IPS-18c (cell line): ENCODE measurements around the gene WEE1.

ENCODE experiments used
- H3K4me3 ChIP-seq: 2 replicates; pipeline ENCODE4 v1.7.0; 2013; ENCODE audit warnings: low read depth, mild to moderate bottlenecking, low read length, moderate library complexity; ENCODE audit not compliant: insufficient read depth
- H3K9me3 ChIP-seq: one replicate; pipeline ENCODE4 v1.6.1; 2013; ENCODE audit warnings: mild to moderate bottlenecking, low read length, moderate library complexity; ENCODE audit not compliant: control insufficient read depth, insufficient read depth

The WEE1 gene

DNA sequence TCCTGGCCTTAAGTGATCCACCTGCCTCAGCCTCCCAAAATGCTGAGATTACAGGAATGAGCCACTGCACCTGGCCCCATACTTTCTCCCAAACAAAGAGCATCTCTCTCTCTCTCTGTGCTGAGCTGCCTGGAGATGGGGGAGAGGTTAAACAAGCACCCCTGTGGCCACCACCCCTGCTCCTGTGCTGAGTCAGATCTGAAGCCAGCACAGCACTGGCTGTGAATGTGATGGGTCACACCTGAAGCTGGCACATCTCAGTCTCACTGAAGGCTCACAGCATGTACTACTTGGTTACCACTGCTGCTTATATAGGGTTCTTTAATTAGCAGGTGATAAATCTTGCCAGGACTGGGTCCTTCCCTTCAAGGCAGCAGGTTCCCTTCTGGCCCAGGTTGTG, 10.8 kb upstream of the WEE1 start:
- peaks cover 4% of the 10 kb centered on the region for H3K9me3 ChIP-seq

GRCh38 chr11:9563196-9563730, 10.2 kb upstream of the WEE1 start:
- Histone ChIP-seq H3K9me3 (peaks cover 4% of the 10 kb centered on the region), H3K4me3 (no peak overlapping the region)

More for the DNA sequence above, 10.8 kb upstream of the WEE1 start:
- no peak overlapping the region for H3K4me3 ChIP-seq

GRCh38 chr11:9565822-9566560, 7.5 kb upstream of the WEE1 start:
- H3K4me3 ChIP-seq, result no peak overlapping the region
- H3K9me3 ChIP-seq, result peaks cover under 1% of the 10 kb centered on the region

DNA sequence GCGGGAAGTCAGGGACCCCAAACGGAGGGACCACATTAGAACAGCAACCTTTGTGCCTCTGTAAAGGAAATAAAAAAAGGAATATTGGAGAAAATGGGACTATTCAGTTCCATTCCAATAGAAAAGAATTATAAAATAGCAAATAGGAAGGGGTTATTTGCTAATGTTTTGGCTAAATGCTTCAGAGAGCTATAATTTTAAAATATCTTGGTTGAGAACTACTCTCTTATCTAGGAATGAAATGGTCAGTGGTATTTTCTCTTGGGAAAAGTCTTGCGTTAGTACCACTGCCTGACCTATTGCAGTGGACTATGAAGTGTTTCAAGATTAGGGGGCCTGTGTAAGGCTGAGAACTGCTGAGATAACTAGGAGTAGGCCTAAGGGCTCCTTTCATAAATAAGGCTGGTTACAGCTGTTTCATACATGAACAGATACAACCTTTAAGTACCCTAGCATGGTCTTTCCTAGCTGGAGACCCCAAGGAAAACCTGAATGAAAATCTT, 6.9 kb upstream of the WEE1 start:
- Histone ChIP-seq H3K4me3 (no peak overlapping the region), H3K9me3 (no peaks in the 10 kb centered on the region)

DNA sequence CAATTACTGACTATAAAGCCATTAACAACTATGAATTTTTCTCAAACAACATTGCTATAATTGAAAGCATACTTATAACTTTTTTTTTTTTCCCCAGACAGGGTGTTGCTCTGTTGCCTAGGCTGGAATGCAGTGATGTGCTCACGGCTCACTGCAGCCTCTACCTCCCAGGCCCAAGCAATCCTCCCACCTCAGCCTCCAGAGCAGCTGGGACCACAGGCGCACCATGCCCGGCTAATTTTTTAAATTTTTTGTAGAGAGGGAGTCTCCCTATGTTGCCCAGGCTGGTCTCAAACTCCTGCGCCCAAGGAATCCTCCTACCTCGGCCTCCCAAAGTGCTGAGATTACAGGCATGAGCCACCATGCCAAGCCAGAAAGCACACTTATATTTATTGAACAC, 6.1 kb upstream of the WEE1 start:
- H3K4me3 ChIP-seq, result no peak overlapping the region
- no peaks in the 10 kb centered on the region for H3K9me3 ChIP-seq

DNA sequence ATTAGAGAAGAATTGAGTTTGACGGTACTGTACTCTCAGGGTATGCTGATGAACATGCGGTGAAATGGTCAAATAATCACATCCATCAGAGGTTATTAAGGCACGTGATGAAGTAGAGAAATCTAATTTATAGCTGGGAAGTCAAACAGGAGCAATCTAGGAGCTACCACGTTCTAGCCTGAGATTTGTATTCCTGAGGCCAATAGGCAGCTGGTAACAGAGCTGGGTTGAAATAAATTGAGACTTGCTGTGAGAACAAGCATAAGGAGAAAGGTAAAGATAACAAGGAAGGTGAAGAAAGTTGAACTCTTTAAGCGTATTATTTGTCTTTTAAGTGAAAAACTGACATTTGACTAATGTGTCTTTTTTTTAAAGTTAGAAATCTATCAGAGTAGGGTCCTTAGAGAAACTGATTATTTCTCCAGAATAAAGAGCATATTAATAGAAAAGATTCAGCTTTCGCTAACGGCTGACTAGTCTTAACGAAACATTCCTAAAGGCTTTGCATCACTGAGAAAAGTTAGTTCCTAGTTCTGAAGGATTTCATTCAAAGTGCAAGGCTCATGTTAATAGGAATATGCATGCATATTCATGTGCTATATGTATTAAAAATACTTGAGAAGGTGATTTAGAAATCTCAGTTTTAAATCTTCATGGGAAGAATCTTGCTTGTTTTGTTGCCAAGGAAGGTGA, 5.2 kb upstream of the WEE1 start:
- H3K9me3 ChIP-seq, result no peaks in the 10 kb centered on the region
- no peak overlapping the region for H3K4me3 ChIP-seq

DNA sequence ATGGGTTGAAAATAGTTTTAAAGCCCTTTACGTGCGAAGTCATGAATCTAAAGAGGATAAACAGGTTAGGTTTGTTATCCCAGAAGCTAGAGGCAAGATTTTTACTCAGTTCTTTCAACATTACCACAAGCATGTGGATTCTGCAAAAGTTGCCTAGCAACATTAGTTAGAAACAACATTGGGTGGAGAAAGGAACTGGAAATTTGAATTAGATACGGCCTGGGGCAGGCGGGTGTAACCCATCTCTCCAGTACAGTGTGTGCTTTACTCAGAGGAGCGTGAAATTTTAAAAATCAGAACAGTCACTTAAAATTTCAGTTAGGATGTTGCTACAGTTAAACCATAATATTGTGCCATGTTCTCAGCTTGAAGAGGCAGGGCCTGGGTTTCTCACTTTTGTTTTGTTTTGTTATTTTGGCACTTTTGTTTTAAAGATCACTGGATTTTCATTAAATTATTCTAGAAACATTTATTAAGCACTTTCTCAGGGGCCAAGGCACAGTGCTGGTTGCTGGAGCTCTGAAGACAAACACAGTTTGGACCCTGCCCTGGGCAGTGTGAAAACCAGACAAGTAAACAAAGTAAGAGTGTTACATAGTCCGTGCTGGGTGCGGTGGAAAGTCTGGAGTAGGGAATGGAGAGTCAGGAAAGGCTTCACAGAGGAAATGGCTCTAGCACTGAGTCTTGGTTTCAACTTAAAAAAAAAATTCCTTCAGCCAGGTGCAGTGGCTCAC, 4.4 kb upstream of the WEE1 start:
- H3K4me3 ChIP-seq, result no peak overlapping the region

GRCh38 chr11:9569588-9570164, 3.8 kb upstream of the WEE1 start:
- H3K4me3 ChIP-seq, result no peak overlapping the region

More for the DNA sequence above, 4.4 kb upstream of the WEE1 start:
- H3K9me3 ChIP-seq, result no peaks in the 10 kb centered on the region

DNA sequence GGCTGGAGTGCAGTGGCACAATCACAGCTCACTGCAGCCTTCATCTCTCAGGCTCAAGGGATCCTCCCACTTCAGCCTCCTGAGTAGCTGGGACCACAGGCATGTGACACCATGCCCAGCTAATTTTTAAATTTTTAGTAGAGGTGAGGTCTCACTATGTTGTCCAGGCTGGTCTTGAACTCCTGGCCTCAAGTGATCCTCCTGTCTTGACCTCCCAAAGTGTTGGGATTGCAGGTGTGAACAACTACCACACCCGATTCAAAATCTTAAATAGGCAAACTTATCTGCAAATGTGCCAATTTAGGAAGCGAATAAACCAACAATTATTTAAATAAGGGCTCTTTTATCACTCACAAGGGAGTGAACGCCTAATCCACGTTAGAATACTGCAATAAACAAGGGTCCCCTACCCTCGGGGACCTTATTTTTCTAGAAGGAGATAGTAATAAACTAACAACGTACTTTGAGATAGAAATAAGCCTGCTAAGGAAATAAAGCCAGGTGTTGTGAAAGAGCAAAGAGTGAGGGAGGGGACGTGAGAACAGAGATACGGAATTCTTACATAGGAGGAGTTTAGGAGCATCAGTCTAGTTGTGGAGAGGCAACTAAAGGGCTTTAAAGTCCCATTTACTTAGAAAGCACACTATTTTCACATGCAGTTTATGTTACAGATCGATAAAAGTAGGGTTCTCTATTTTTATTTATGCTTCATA, 3.0 kb upstream of the WEE1 start:
- Histone ChIP-seq H3K9me3 (no peaks in the 10 kb centered on the region), H3K4me3 (no peak overlapping the region)

More at GRCh38 chr11:9569588-9570164, 3.8 kb upstream of the WEE1 start:
- H3K9me3 ChIP-seq, result no peaks in the 10 kb centered on the region

GRCh38 chr11:9571071-9571762, 2.3 kb upstream of the WEE1 start:
- H3K9me3 ChIP-seq, result no peaks in the 10 kb centered on the region
- no peak overlapping the region for H3K4me3 ChIP-seq

DNA sequence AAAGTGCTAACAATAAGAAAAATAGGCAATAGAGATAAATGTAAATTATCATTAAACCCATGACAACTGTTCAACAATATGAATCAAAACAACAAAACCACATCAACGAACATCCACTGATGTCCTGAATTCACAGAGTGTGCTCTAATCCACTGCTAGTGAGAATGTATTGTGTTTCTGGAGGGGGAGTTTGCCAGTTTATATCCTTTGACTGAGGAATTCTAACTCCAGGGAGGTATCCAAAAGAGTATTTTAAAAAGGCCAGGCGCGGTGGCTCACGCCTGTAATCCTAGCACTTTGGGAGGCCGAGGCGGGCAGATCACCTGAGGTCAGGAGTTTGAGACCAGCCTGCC, 1.7 kb upstream of the WEE1 start:
- no peak overlapping the region for H3K4me3 ChIP-seq

GRCh38 chr11:9573775-9574621, 528 bp downstream of the WEE1 start:
- Histone ChIP-seq H3K9me3 (no peaks in the 10 kb centered on the region), H3K4me3 (peak overlapping the region; percentile 82)

More for the DNA sequence above, 1.7 kb upstream of the WEE1 start:
- no peaks in the 10 kb centered on the region for H3K9me3 ChIP-seq

DNA sequence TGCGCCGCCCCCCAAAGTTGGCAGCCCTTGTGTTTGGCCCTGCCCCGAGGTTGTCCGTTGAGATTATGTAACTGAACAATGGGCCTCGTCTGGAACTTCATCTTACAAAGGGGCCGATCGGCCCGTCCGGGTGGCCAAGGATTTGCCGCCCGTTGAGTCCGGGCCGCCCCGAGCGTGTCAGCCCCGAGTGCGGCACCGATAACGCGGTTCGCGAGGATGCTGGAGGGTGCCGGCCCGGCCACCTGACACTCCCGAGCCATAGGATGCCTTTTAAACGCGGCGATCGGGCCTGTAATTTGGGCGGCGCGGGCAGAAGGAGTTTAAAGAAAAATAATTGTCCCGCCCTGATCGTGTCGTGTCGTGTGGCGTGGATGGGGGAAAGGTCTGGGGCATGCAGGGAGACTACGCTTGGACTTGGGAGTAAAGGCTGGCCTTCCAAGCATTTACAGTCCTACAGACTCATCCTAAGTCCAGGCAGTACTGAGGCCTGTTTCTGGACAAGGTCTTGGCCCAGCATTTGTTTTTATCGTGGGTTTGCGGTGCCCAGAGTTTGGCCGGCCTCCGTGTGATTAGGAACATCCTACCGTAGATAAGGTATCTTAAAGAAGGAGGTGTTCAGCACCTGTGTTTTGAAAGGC, 1.3 kb downstream of the WEE1 start:
- Histone ChIP-seq H3K4me3 (peak overlapping the region; percentile 82), H3K9me3 (no peaks in the 10 kb centered on the region)

DNA sequence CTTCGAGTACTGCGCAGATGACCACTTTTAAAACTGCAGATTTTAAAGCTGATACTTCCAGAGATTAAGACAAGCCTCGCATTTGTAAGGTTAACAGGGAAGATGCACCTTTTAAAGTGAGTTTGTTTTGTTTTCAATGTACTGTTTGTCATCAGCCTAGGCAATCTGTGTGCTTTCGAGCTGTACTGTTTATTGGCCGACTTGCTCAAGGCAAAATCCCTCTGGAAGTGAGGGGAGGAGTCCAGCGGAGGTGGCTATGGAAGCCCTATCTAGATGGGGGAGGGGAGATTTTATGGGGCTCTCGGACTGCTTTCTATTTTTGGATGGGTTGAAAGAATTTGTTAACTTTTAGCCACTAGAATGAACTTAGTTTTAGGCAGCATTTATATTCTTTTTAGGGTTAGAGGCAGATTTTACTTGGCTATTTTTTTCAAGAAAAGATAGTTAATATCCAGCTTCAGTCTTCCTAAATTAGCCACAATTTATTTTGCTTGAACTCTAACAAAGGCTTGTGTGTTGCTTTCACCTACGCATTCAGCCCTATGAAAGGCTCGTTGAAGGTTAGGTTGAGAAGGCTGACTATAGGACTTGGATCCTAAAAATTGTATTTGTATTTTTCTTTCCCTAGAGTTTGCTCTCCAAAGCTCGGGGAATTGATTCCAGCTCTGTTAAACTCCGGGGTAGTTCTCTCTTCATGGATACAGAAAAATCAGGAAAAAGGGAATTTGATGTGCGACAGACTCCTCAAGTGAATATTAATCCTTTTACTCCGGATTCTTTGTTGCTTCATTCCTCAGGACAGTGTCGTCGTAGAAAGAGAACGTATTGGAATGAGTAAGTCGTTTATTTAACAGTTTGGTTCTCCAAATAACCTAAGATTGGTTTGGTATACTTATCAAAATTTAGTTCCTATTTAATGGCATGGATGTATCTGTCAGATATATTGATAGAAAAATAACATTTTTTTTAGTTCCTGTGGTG, 2.1 kb downstream of the WEE1 start:
- peak overlapping the region; percentile 82 for H3K4me3 ChIP-seq
- H3K9me3 ChIP-seq, result no peaks in the 10 kb centered on the region
